Measurements from ENCODE around the gene CASP8AP2. TPM values are rescaled to one million over a fixed set of nuclear protein-coding genes. Genes with fewer than 3 reads are reported as not detected.

Gene CASP8AP2
- total and polyA plus RNA-seq, 2 of the 13 experiments (the other 11 are each of a cell fraction or from before 2014, with no cell fraction given), result 5.7 to 13.5 TPM

GRCh38 chr6:89829472-89830169, at the start of gene CASP8AP2 (continued):
- TF ChIP-seq ZNF275 (CRISPR knock-in tag; IDR thresholded peaks at IDR 0.05; ENCODE audit: borderline replicate concordance), result peak; percentile 57; the same call in 1 of the 2 replicates
- peak; percentile 50; the same call in 1 of the 2 replicates for TF ChIP-seq ZNF350 (CRISPR knock-in tag; IDR thresholded peaks at IDR 0.05; ENCODE audit: borderline replicate concordance, low read depth)
- TF ChIP-seq E2F2 (CRISPR knock-in tag; IDR thresholded peaks at IDR 0.05; ENCODE audit: borderline replicate concordance), result peak; percentile 56; the same call in 1 of the 2 replicates
- TF ChIP-seq LBX2 (CRISPR knock-in tag; IDR thresholded peaks at IDR 0.05; ENCODE audit: borderline replicate concordance), result no peak
- TF ChIP-seq CREM (IDR thresholded peaks at IDR 0.05), result peak; percentile 61
- TF ChIP-seq CREM (CRISPR knock-in tag; IDR thresholded peaks at IDR 0.05), result no peak
- TF ChIP-seq POGK (CRISPR knock-in tag; conservative IDR thresholded peaks at IDR 0.05), result peak; percentile 61
- 0 out of 2 replicates have a peak, but pooled peaks have one; percentile 70 for TF ChIP-seq ZNF879 (CRISPR knock-in tag; IDR thresholded peaks at IDR 0.05)
- 0 out of 2 replicates have a peak, but pooled peaks have one; percentile 57 for TF ChIP-seq ZNF280B (CRISPR knock-in tag; IDR thresholded peaks at IDR 0.05; ENCODE audit: borderline replicate concordance)
- peak; percentile 21; the same call in 1 of the 2 replicates for TF ChIP-seq YEATS4 (CRISPR knock-in tag; IDR thresholded peaks at IDR 0.05; ENCODE audit: borderline replicate concordance)
- peak; percentile 56; the same call in 1 of the 2 replicates for TF ChIP-seq FOXC1 (CRISPR knock-in tag; IDR thresholded peaks at IDR 0.05; ENCODE audit: borderline replicate concordance)
- no peak for TF ChIP-seq RERE (CRISPR knock-in tag; IDR thresholded peaks at IDR 0.05; ENCODE audit: low read depth)
- peak; percentile 67 for TF ChIP-seq KAT8 (CRISPR knock-in tag; IDR thresholded peaks at IDR 0.05)
- no peak for TF ChIP-seq SMARCC2 (IDR thresholded peaks at IDR 0.05)
- no peak for TF ChIP-seq STAT5B (CRISPR knock-in tag; IDR thresholded peaks at IDR 0.05)
- peak; percentile 64; the same call in 1 of the 2 replicates for TF ChIP-seq SIN3A (IDR thresholded peaks at IDR 0.05; ENCODE audit: borderline replicate concordance, low read depth, low read length)

All from HepG2 (cell line).